Activated B cell treated with CpG ODN at 0.5 μM for 24 hours (primary cell): Measurements from ENCODE around the gene DIRAS2. TPM values are rescaled to one million over a fixed set of nuclear protein-coding genes. Genes with fewer than 3 reads are reported as not detected.

Source experiments
- ATAC-seq: fragments of 200-7000 bp; cut with Tn5 transposase; one replicate; pipeline ENCODE4 v1.10.0; 2021; ENCODE audit warnings: low read depth, mild to moderate bottlenecking, moderate library complexity
- CTCF ChIA-PET: fragments of 350-600 bp; sonication (Branson Sonifier 250); formaldehyde crosslinking; loops from one replicate; lab custom pipeline; 2021; ENCODE audit warnings: antibody characterized with exemption; lab: Charles Lee
- POLR2A ChIA-PET: fragments of 350-600 bp; sonication (Branson Sonifier 250); formaldehyde crosslinking; loops from one replicate; lab custom pipeline; 2021; ENCODE audit warnings: antibody characterized with exemption; lab: Charles Lee
- DNase-seq: peaks from one replicate; pipeline ENCODE4 v3.0.0; 2022
- H3K27ac Mint-ChIP-seq: one replicate; pipeline ENCODE4 v1.8.0; 2020; ENCODE audit warnings: mixed read lengths
- H3K27me3 Mint-ChIP-seq: one replicate; pipeline ENCODE4 v1.8.0; 2021; ENCODE audit warnings: mixed read lengths
- H3K36me3 Mint-ChIP-seq: one replicate; pipeline ENCODE4 v1.8.0; 2021; ENCODE audit warnings: low read depth, mixed read lengths
- H3K4me1 Mint-ChIP-seq: one replicate; pipeline ENCODE4 v1.8.0; 2021; ENCODE audit warnings: mixed read lengths
- H3K4me3 Mint-ChIP-seq: one replicate; pipeline ENCODE4 v1.8.0; 2020; ENCODE audit warnings: mild to moderate bottlenecking, mixed read lengths
- H3K9me3 Mint-ChIP-seq: one replicate; pipeline ENCODE4 v1.8.0; 2020; ENCODE audit warnings: mixed read lengths
- intact Hi-C: fragments of 100-400 bp; cut with micrococcal nuclease; formaldehyde crosslinking; loops from one replicate; pipeline ENCODE4 v1.15.1; 2024
- total RNA-seq: library from RNA; stranded (reverse); gene quantifications from 2 replicates; pipeline ENCODE4 v1.2.3, GENCODE V29; 2022
- TF ChIP-seq, protein P1 (sequence below): fragments of 200-600 bp; IDR thresholded peaks from one replicate; pipeline ENCODE4 v1.8.0; 2022; ENCODE audit warnings: antibody characterized with exemption, mild to moderate bottlenecking

DIRAS2 gene
- total RNA-seq, 1 donor from 2014 or later: not detected

DNA sequence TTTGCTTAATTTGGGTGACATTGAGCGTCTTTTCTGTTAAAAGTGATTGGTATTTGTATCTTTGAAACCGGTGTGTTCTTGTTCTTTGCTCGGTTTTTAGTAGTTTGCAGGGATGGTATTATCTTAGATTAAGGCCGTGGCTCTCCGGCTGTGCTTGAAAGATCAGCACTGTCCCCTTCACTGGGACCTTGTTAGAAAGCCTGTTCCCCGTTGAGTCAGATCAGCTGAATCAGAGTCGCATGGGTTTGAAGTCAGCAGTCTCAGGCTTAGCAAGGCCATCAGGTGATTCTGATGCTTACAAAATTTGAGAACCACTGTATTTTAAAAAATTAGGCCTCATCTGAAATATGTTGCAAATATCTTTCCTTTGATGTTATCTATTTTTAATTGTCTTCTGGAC, 5.0 kb downstream of the DIRAS2 start:
- no peak for ATAC-seq
- intact Hi-C loops: no loop called here
- CTCF ChIA-PET: no interaction called here
- Mint-ChIP-seq H3K9me3 (no peaks in the 10 kb centered on the region), H3K4me1 (peaks cover 9% of the 10 kb centered on the region), H3K27ac (no peak overlapping the region), H3K27me3 (peaks cover 27% of the 10 kb centered on the region), H3K36me3 (no peaks in the 10 kb centered on the region), H3K4me3 (no peak overlapping the region)
- POLR2A ChIA-PET: no interaction called here
- TF ChIP-seq, protein P1, sequence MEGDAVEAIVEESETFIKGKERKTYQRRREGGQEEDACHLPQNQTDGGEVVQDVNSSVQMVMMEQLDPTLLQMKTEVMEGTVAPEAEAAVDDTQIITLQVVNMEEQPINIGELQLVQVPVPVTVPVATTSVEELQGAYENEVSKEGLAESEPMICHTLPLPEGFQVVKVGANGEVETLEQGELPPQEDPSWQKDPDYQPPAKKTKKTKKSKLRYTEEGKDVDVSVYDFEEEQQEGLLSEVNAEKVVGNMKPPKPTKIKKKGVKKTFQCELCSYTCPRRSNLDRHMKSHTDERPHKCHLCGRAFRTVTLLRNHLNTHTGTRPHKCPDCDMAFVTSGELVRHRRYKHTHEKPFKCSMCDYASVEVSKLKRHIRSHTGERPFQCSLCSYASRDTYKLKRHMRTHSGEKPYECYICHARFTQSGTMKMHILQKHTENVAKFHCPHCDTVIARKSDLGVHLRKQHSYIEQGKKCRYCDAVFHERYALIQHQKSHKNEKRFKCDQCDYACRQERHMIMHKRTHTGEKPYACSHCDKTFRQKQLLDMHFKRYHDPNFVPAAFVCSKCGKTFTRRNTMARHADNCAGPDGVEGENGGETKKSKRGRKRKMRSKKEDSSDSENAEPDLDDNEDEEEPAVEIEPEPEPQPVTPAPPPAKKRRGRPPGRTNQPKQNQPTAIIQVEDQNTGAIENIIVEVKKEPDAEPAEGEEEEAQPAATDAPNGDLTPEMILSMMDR: no peak
- DNase-seq: no peak

DNA sequence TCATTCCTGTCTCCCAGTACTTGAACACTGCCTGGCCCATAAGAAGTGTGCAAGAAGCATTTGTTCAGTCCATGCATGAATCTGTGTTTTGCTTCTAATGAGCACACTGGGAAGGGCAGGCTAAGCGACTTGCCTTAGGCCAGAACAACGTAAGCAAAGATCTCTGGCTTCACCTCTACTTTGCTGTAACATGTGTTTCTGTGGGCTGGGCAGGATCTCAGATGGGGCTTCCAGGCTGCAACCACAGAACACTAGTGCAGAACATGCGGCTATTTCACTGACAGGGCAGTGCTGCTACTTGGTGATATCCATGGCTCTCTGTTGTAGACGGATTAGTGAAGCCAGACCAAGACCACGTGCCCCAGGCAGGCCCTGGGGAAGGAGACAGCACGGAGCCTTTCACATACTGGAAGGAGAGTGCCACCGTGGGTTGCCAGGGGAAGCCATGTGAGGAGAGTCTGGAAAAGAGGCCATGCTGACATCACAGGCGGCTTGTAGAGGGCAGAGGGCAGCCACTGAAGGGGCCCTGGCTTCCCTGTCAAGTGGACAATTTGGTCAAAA, 9.9 kb downstream of the DIRAS2 start:
- CTCF ChIA-PET: no interaction called here
- POLR2A ChIA-PET: interaction anchor here (0.7 kb wide), 1 partner anchor 463 kb away, joined by 3 read pairs; no protein-coding TSS in a partner anchor
- TF ChIP-seq, protein P1: no peak
- H3K27me3 Mint-ChIP-seq: peaks cover 5% of the 10 kb centered on the region
- intact Hi-C loops: no loop called here
- H3K27ac Mint-ChIP-seq: no peak overlapping the region
- H3K4me3 Mint-ChIP-seq: no peak overlapping the region
- no peaks in the 10 kb centered on the region for H3K36me3 Mint-ChIP-seq
- no peak for DNase-seq
- no peaks in the 10 kb centered on the region for H3K4me1 Mint-ChIP-seq
- no peaks in the 10 kb centered on the region for H3K9me3 Mint-ChIP-seq
- no peak for ATAC-seq

DNA sequence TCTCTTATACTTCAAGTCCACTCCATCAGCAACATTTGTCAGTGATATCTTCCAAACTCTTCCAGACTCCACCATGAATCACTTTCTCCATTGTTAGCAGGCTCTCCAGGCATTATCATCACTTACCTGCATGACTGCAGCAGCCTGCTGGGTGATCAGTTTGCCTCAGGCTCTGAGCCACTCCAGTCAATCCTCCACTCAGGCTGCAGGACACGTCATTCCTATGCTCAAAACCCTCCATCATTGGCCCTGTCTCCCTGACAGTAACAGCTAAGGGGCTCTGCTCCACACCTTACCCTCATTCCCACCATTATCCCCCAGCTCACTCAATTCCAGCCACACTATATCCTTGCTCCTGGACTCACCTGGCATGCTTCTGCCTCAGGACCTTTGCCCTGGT, 10.7 kb downstream of the DIRAS2 start:
- ATAC-seq (no peak), DNase-seq (no peak)
- Mint-ChIP-seq H3K27me3 (peaks cover 3% of the 10 kb centered on the region), H3K27ac (no peak overlapping the region), H3K36me3 (no peaks in the 10 kb centered on the region), H3K9me3 (no peaks in the 10 kb centered on the region), H3K4me1 (no peaks in the 10 kb centered on the region), H3K4me3 (no peak overlapping the region)
- ChIA-PET POLR2A (no interaction called here), CTCF (no interaction called here)
- intact Hi-C loops: no loop called here
- TF ChIP-seq, protein P1: no peak

DNA sequence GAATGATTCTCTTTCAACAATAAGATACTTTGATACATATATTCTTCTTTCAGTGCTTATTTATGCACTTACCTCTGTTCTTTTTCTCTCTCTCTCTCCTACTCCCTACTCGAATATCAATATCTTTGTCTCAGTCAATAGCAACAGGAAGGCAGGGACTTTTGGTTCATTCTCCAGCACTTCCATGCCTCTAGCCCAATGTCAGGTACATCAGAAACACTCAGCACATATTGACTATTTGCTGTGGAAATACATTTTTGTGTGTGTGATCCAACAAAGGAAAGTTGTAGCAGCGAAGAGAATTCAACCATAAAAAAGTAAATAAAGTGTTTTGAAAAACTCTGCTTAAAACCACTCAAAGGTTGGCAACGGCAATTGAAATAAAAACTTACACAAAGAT, 12.6 kb downstream of the DIRAS2 start:
- Mint-ChIP-seq H3K4me3 (no peak overlapping the region), H3K4me1 (no peaks in the 10 kb centered on the region), H3K36me3 (no peaks in the 10 kb centered on the region), H3K9me3 (no peaks in the 10 kb centered on the region), H3K27ac (no peak overlapping the region), H3K27me3 (peaks cover 3% of the 10 kb centered on the region)
- intact Hi-C loops: no loop called here
- TF ChIP-seq, protein P1: no peak
- no peak for ATAC-seq
- no peak for DNase-seq
- ChIA-PET CTCF (no interaction called here), POLR2A (no interaction called here)

DNA sequence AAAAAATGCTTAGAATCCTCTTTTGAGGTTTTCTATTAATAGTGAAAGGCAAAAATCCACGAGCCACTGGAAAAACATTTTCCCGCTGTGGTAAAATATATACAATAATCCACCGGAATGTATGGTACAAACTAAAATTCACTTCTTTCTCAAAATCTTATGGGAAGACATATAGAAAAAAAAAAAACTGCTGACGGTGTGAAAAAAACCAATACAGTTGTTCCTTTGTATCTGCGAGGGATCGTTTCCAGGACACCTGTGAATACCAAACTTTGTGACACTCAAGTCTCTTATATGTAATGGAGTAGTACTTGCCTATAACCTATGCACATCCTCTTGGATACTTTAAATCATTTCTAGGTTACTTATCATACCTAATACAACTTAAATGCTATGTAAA, 13.3 kb downstream of the DIRAS2 start:
- POLR2A ChIA-PET: no interaction called here
- H3K27me3 Mint-ChIP-seq: peaks cover 4% of the 10 kb centered on the region
- DNase-seq: no peak
- intact Hi-C loops: no loop called here
- no peaks in the 10 kb centered on the region for H3K9me3 Mint-ChIP-seq
- H3K4me3 Mint-ChIP-seq: no peak overlapping the region
- H3K27ac Mint-ChIP-seq: no peak overlapping the region
- TF ChIP-seq, protein P1: no peak
- no peaks in the 10 kb centered on the region for H3K4me1 Mint-ChIP-seq
- CTCF ChIA-PET: no interaction called here
- no peaks in the 10 kb centered on the region for H3K36me3 Mint-ChIP-seq
- ATAC-seq: no peak
